ENCODE measurements around the gene VIT.

VIT gene

DNA sequence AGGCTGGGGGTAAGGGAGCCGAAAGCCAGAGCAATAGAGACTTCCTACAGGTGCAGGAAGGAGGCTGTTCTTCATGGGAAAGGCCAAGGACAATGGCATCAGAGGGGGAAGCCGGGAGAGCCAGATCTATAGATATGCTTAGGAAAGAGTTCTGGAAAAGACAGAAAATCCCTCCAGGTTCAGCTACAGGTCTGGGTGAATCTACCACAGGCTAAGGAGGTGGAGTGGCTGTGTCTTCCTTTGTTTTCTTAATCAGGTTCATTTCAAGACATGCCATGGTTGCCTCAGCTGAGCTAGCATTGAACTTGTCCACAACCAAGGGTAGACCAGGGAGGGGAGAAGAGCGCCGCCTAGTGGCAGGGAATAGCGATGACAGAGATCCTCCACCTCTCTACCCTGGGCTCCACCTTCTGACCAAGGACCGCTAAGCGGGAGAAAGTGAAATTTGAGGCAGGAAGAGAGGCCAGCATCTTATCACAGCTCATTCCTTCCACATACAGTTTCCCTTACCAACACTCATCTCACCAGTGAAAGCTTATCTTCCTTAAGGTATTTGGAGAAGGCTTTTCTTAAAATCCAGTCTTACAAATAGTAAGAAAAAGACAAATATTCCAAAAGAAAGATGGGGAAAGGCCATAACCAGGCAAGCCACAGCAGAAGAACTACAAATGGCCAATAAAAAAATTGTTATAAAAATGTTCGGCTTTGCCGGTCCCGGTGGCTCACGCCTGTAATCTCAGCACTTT, 74.2 kb downstream of the VIT start:
- peak in 1 of 4 experiments; percentile 8 for DNase-seq

DNA sequence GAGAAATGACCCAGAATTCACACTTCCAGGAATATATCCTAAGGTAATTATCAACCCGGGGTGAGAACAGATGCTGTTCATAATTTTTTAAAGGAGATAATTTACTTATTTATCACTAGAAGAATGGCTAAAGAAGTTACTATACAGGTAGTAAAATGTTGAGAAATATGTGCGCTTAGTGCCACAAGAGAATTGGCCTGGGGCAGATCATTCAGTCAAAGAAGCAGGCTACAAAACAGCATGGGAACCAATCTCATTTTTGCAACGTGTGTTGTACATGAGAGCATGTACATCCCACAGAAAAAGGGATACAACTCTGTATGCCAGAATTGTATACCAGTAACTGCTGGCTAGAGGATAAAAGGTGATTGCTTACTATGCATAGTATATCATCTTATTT, 75.2 kb downstream of the VIT start:
- DNase-seq: no peak

DNA sequence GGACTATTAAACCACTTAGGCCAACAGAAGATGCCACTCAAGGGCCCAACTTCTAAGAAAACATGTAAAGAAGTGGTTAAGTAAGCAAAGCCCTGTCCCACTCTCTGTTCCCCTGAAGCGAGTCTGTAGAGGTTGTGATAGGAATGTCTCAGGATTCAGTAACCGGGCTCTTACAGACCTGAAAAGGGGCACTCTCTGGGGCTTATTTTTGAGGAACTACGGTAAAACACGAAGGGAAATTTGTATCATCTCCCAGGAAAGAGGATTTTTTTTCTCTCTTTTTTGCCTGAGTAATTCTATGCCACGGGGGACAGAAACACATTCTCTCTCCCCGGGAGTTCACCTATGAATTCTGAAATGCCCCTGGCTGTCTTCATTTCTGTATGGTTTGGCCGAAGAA, 77.4 kb downstream of the VIT start:
- DNase-seq: no peak

DNA sequence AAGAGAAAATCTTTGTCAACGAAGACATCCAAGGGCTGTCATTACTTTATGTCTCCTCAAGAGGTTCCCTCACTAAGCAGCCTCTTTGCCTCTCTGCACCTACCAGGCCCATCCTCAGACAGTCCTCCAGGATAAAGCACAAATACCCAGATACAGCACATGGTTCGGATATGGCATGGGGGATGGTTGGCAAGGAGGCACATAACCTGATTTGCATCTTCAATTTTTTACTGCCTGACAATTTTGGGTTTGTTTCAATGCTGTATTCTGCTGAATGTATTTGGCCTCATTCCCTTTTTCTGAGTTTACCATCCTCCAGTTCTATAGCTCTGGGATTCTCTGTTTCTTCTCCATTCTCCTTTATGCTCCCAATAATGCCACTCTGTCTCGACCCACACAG, 78.8 kb downstream of the VIT start:
- DNase-seq: no peak

DNA sequence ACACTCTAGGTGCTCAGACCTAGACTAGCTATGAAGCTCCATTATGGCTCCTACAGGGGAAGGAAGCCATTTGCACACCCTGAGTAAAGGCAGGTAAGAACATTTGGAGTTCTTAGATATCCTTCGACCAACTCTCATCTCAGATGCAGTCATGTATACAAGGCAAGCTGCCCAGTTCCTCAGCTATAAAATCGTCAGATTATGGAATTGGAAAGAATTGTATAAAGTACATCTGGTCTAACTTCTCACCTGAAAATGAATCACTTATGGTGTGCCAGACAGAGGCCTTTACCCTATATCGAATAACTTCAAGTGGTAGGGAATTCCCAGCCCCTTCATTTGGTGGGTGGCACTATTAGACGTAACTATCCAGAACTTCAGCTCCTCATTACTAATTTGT, 79.3 kb downstream of the VIT start:
- DNase-seq: no peak

DNA sequence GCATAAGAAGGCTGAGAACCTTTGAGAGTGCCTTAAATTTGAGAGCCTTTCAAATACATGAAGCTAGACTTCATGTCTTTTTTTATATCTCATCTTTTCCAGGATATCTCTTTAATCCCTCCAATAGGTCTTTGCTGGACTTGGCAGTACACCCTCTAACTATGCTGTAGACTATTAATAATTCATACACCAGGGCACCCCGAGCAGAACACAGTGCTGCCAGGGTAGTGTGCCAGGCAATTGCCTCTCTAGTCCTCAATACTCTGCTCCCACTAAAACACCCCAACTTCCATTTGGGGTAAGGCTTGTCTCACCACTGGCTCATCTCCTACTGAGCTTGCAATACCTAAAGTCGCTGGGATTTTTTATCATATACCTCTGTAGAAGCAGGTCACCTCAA, 80.8 kb downstream of the VIT start:
- DNase-seq: no peak

DNA sequence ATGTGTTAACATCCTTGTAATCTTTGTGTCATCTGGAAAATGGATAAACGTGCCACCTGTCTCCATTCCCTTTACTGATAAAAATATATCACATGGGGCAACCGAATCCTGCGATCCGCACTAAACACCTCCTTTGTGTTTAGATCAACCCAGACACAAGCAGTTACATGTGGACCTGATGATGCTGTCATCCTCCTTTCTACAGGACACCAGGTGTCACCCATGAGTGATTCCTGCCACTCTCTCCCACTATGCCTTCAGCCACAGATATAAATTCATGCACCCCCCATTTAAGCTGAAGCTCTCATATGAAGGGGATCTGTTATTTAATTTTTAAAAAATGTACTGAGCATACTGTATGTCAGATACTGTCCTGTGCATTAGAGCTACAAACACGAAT, 81.3 kb downstream of the VIT start:
- DNase-seq: no peak

DNA sequence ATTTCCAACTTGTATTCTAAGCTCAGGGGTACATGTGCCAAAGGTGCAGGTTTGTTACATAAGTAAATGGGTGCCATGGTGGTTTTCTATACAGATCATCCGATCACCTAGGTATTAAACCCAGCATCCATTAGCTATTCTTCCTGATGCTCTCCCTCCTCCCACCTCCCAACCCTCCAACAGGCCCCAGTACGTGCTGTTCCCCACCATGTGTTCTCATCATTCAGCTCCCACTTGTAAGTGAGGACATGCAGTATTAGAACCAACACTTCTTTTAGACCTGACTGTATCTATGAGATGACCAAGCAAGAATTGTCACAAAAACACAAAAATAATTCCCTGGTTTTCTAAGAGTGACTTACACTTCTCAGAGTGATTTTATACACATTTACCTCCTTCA, 83.0 kb downstream of the VIT start:
- no peak for DNase-seq

DNA sequence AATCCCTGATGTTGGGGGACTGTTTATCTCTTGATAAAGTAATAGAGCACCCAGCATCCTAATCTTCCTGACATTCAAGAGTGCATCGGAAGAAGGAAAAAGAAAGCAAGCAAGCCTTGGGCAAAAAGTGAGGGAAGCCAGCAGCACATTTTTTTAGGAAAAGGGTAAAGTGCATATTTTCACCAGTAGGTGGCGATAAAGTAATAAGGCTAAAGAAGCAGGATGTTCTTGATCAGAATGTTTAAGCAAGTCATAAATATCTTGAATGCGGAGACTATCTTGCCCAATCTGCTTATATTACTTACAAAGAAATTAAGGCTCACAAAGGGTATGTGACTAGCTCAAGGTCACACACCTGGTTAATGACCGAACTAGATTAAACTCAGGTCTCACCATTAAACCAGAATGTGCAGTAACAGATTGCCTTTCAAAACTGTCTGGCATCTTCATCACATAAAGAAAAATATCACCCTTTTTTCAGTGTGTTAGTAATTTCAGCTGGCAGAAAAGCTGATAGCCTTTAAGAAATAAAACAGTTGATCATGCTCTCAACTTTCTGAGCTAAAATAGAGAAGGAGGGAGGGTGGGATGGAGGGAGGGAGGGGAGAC, 83.8 kb downstream of the VIT start:
- DNase-seq: no peak

DNA sequence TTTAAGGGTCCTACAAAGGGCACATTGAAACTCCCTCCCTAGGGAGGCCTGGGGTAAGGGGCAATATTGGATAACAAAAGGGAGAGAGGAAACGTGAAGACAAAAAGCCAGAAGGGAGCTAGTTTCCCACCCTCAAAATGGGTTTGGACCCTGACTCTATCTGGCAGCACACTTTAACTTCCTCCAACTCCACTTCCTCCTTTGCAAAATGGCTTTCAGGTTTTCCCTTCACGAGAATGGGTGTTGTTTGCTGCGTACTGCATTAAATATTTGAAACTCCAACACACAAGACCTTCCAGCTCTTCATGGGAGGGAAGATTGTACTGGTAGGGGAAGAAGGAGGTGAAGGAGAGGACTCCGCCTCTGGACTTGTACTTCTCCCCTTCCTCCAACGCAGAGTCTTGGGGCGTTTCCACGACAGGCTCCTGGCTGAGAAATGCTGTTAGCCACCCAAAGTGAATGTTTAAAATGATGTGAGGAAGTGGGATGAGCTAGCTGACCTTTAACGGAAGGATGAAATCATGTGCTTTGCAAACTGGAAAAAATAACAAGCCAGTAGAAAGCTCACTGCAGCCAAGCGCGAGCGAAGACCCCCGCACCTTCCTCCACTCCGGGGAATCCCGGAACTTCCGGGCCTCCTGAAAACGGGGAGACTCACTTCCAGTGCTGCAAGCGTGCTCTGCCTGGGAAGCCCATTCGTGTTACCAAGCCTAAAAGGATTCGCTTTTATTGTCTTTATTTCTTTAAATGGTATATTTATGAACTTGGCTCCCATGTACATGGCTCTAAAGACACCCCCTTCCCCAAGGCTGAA, 85.6 kb downstream of the VIT start:
- no peak for DNase-seq

DNA sequence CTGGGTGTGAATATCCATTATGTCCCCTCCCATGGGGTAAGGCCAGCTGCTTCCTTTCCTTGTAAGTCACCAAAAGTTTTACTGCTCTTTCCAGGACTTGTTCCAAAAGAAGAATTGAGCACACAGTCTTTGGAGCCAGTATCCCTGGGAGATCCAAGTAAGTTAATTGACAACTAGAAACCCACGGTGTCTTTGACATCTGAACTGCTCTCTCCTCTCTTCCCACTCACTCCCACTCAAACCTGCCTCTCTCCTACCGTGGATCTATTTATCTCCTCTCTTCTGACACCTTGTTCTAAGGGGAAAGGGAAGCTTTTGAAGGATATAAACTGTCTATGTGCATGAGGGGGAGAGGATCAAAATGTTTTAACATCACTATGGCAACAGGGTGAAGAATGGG, 86.7 kb downstream of the VIT start:
- no peak for DNase-seq

DNA sequence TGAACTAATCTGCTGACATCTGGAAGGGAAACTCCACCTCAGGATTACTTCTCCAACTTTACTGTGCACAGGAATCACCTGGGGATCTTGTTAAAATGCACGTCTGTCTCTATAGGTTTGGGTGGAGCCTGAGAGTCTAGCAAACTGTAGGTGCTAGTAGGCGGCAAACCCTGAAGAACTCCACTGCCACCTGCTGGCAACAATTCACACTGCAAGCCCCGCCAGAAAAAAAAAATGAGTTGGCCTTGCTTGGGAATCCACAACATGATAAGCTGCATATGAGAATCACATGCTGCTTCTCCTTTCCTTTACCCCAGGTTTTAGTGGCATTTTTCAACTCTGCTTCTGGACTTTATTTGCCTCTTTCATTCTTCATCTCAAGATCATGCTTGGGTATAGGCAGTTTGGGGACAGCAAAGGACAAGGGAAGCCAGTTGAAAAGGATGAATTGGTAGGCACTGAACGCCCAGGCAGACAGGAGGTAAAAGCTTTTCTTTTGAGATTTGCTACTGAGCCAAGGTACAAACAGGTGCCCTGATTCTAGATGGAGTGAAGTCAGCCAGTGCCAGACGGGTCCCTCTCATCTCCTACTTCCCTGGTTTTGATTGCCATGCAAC, 88.8 kb downstream of the VIT start:
- DNase-seq: peak; percentile 8 to 46 (median 26)

DNA sequence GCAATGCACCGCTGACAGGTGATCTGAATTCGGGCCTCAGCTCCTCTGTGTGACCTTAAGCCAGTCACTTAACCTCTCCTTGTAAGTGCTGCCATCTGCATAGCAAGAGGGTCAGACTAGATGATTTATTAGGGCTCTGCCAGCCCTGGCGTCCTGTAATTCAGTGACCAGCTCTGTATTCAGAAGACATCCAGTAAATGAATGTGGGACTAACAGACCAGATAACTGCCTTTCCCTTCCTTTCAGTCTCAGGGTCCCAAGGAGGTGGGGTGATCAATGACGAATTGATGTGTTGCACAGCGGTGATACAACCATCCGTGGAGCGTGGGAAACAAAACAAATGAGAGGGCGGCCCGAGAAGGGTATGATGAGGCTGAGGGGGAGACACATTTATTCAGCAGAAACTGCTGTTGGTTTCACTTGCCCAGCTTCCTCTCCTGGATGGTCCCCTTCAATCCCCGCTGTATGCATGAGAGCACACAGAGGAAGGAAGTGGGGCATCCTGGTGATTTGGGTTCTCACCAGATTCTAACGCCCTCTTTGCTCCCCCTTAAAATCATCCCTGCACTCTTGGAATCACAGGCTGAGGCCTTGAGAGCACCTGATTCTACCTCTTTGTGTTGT, 92.8 kb downstream of the VIT start:
- no peak for DNase-seq

DNA sequence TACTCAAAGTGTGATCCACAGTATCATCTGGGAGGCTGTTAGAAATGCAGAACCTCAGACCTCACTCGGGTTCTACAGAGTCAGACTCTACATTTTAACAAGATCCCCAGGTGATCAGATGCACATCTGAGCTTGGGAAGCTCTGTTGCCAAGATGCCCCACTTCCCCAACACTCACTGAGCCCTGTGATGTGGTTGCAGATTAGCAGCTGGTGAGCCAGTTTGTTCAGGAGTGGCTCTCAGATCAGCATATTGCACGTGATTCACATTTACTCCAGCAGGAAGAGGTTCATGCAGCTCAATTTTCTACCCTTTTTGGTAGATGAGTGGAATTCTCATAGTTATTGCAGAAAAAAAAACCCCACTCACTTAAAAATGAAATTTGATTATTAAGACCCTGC, 96.4 kb downstream of the VIT start:
- DNase-seq: no peak

DNA sequence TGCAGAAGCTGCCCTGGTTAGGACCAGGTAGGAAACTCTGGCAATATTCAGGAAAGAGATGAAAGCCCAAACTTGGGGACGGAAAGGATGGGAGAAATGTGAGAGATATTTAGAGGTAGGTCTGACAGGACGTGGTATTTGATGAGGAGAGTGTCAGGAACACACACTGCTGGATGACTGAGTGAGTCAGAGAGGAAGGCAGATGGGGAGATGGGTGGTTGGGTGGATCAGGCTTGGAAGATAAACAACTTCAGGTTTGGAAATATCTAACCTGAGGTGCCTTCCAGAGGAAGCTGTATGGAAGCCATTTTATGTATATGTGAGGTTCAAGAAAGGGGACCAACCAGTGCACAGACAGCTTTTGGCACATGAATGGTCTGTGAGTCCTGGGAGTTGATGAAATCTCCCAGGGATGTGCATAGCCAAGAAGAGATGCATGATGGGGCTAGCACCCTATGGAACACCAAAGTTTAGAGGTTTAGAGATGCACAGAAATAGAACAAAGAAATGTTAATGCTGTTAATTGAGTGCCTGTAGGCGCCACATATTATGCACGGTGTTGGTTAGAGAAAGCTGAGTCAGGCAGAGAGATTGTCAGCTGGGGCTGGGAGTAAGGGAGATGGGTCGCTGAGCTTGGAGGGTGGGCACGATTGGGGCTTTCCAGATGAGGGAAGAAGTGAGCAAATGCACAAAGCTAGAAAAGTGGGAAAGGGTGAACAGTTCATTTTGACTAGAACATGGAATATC, 101.0 kb downstream of the VIT start:
- no peak for DNase-seq

DNA sequence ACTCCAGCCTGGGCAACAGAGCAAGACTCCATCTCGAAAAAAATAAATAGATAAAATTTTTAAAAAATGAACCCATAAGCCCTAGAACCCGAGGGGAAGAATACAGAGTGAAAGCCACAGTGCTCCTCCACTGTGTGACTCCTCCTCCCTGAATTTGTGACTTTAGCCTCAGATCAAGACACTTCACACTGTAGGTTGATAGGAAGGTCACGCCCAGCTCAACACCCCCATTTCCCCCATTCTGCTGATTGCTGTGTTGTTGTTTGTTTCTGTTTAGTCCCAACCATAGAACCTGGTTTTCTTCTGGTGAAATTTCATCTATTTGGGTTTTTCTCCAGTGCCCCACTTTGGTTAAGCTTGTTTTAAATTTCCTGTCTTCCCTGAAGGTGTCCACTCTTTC, 102.2 kb downstream of the VIT start:
- no peak for DNase-seq

DNA sequence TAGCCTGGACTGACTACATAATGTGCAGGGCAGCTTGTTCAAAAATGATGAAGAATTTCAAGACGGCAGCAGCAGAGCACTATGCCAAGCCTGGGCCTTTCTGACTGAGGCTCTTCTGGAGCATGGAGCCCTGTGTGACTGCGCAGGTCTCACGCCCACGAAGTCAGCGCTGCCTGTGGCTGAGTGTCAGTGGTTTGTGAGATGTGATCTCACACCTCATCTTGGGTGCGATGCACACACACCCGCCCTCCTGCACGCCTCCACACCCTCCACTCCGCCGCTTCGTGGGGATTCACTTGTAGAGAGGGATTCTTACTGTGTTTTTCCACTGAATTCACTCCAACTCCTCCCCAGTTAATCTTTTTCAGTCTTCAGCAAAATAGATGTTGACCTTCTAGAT, 103.9 kb downstream of the VIT start:
- DNase-seq: no peak

DNA sequence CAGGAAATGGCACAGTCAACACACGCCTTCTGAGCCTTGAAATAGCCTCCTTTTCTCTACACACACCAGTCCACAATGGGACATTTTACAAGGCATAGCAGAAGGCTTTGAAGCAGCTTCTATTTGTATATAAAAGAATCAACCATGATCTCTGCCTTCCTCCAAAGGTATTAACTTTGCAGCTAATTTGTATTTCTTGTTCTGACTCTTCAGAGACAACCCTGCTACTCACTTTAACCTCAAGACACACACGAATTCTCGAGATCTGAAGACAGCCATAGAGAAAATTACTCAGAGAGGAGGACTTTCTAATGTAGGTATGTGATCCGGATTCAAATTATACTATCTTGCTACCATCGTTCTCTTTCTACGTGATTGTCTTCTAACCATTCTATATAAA, 104.6 kb downstream of the VIT start:
- DNase-seq: no peak

DNA sequence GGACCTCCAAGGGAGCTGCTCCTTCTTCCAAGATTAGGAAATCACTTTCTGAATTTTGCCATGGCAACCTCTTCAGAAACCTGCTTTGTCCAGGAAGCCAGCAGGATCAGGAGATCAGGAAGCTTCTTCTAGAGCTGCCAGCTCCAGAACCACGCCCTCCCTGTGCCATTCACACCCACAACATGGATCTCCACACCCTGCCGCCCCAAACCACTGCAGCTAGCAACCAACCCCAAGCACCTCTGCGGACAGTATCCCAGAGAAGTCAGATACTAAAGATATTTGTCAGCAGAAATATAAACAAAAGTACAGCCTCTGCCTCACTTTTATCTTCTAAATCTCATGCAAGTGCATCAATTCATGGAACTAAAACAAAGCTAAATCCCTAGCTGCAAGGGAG, 106.4 kb downstream of the VIT start:
- no peak for DNase-seq

DNA sequence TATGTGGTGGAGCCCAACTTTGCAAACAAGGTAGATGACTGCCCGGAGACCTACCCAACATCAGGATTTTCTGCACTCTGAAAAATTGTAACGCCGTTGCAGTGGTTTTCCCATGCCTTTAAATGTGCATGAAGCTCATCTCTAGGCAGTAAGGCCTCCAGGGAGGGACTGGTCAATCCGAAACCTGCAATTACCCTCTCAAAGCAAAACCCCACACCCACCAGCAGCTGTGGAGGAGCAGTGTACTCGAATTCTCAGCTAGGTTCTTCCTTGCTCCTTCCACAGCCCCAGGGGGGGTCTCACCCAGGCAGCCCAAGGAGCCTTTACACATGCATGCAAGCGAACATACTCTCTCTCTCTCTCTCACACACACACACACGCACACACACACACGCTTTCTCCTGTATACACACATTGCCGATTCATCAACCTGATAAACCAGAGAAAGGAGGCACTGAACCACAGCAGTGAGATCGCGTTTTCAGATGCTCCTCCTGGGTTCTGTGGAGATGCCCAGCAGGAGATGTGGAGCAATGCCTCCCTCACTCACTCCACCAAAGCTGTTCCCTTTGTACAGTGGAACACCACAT, 109.2 kb downstream of the VIT start:
- no peak for DNase-seq

DNA sequence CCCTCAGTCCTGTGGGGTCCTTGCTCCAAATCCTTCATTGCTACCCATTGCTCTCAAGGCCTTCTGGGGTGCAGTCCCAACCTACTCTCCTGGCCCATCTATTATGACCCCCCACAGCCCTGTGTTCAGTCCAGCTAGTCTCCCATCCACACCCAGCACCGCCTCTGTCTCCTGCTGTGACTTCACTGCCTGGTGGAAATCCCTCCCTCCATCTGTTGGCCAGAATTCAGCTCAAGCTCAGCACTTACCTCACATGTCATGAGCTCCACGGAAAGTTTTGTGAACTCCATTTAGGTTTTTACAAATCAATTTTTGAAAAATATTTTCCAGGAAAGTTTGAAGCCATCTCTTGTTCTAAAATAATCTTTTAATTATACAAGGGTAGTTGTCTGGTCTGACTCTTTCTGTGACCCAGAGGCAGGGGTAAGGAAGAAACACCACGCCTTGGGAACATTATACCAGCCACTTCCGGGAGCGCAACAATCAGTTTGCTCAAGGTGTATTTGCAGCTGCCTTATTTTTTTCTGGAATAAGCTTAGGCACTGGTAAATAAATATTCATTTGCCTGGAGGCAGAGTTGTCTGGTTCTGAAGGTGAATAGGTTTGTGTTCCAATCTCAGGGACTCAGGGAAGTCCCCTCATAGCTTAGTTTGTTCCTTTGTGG, 110.8 kb downstream of the VIT start:
- no peak for DNase-seq

Data from activated CD4-positive, CD25-positive, alpha-beta regulatory T cell (primary cell).